ENCODE measurements around the gene POMT1.

Gene POMT1, protein sequence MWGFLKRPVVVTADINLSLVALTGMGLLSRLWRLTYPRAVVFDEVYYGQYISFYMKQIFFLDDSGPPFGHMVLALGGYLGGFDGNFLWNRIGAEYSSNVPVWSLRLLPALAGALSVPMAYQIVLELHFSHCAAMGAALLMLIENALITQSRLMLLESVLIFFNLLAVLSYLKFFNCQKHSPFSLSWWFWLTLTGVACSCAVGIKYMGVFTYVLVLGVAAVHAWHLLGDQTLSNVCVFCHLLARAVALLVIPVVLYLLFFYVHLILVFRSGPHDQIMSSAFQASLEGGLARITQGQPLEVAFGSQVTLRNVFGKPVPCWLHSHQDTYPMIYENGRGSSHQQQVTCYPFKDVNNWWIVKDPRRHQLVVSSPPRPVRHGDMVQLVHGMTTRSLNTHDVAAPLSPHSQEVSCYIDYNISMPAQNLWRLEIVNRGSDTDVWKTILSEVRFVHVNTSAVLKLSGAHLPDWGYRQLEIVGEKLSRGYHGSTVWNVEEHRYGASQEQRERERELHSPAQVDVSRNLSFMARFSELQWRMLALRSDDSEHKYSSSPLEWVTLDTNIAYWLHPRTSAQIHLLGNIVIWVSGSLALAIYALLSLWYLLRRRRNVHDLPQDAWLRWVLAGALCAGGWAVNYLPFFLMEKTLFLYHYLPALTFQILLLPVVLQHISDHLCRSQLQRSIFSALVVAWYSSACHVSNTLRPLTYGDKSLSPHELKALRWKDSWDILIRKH

DNA sequence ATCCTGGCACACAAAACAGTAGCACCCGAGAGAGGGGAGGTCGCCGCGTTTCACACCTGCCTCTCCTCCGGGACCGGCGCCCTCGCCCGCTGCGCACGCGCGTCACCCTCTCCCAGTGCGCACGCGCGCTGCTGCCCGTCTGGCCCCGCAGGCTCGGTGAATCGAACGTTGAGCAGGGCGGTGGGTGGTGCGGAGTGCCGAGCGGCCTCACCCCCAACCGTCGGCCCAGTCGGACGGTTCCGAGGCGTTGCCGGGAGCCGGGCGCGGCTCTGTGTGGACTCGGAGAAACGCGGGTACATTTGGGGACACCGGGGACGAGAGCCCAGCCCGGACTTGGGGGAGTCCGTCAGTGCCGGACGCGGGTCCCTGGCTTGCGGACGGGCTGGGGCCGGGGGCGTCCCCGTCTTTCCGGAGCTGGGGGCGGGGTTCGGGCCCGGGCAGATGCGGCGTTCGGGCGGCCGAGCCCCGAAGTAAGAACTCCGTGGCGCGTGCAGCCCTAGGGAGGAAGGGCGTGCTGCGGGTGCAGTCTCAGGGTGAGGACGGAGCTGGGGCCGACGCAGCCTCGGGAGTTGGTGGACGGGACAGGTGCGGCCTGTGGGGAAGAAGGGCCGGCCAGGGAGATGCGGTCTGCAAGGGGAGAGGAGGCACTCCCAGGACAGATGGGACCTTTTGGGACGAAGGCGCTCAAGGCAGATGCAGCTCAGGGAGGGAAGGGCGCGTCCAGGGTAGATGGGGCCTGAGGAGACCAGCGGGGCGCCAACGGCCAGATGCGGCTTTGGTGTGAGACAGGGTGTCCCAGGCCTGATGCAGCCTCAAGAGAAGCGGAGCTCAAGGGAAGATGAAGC lies at the start of gene POMT1:
POMT1 (plus strand) TSS at position 138 of the 845 bp plus-strand sequence. CDS start 1,301 bp downstream, outside the sequence.
- TF ChIP-seq GATA3 (IDR thresholded peaks at IDR 0.05; ENCODE audit: low read depth, low read length), result no peak
- no peak for TF ChIP-seq GATA2 (IDR thresholded peaks at IDR 0.05; ENCODE audit: low read depth, low read length)

DNA sequence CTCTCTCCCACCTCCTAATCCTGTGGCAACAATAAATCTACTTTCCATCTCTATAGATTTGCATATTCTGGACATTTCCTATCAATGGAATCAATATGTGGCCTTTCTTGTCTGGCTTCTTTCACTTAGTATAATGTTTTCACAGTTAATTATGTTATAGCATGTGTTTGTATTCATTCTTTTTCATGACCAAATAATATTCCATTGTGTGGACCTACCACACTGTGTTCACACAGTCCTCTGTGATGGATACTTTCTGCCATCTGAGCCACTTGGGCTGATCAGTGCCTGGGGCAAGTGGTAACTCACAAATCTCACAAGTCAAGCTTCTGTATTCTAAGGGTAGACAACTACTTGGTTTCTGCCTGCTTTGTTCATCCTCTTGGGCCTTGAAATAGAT lies 48.7 kb upstream of the POMT1 start:
- TF ChIP-seq GATA3 (IDR thresholded peaks at IDR 0.05; ENCODE audit: low read depth, low read length) (no peak), GATA2 (IDR thresholded peaks at IDR 0.05; ENCODE audit: low read depth, low read length) (no peak)

DNA sequence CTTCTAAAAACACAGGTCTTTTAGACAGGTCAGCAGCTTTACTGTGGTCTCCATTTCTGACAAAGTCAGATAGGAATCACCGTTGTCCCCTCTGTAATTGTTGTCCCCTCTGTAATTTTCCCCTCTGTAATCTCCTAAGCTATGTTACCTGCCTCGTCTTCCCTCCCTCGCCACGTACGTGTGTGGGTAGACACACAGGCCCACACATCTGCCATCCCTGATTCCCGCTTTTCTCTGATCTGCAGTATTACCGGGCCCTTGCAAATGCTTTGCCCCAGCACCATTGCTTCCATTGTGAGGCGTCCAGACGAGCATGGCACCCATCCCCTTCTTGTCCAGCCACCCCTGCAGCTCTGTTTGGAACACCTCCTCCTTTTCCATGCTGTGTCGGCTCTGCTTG lies 45.0 kb upstream of the POMT1 start:
- TF ChIP-seq GATA2 (IDR thresholded peaks at IDR 0.05; ENCODE audit: low read depth, low read length) (no peak), GATA3 (IDR thresholded peaks at IDR 0.05; ENCODE audit: low read depth, low read length) (no peak)

DNA sequence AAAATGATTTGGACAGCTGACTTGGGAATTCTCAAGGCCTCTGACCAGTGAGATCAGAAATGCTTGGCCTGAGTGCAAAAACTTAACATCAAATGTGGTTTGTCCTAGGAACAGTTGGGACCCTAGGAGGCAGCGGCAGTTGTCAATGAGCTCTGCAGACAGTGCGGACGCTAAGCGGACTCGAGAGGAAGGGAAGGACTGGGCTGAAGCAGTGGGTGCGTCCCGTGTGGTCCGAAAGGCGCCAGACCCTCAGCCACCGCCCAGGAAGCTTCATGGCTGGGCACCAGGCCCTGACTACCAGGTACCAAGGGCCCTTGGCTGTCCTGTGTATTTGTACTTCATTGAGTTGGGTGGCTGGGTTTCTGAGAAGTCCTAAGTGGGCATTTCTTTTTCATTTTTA lies 43.7 kb upstream of the POMT1 start:
- TF ChIP-seq GATA3 (IDR thresholded peaks at IDR 0.05; ENCODE audit: low read depth, low read length) (no peak), GATA2 (IDR thresholded peaks at IDR 0.05; ENCODE audit: low read depth, low read length) (no peak)

DNA sequence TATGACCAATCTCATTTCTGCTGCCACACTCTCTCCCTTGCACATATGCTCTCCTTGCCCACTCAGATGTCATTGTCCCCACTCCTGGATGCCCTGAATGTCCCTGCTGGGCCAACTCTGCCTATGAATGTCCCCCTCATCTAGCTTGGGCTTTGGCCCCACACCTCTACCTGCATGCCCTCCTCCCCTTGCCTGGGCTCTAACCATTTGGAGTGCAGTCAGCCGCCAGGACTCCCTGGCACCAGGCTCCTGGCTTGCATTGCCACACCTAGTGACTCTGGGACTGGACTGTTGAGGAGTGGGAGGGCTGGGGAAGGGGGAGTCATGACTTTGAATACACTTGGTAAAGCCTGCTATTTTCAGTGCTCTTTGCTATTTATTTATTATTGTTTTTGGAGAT lies 41.6 kb upstream of the POMT1 start:
- TF ChIP-seq GATA2 (IDR thresholded peaks at IDR 0.05; ENCODE audit: low read depth, low read length), result no peak
- no peak for TF ChIP-seq GATA3 (IDR thresholded peaks at IDR 0.05; ENCODE audit: low read depth, low read length)

DNA sequence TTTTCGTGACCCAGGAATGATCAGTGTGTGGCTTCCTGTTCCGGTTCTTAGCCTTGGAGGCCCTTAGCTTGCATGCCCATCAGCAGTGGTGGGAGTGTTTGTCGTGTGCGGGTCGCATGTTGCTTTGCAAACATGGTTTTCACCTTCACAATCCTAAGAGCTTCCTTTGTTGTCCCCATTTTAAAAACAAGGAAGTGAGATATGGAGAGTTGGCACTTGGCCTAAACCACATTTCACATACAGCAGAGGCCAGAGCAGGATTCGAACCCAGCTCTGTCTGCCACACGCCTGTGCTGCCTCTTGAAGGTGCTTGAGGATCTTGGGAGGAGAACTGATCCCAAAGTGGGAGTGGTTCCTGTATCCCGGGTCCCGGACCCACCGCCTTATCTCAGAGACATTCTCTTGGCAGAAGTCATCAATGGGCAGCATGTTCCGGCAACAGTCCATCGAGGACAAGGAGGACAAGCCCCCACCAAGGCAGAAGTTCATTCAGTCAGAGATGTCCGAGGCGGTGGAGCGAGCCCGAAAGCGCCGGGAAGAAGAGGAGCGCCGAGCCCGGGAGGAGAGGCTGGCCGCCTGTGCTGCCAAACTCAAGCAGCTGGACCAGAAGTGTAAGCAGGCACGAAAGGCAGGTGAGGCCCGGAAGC lies 38.2 kb upstream of the POMT1 start:
- TF ChIP-seq GATA2 (IDR thresholded peaks at IDR 0.05; ENCODE audit: low read depth, low read length), result no peak
- TF ChIP-seq GATA3 (IDR thresholded peaks at IDR 0.05; ENCODE audit: low read depth, low read length), result no peak

DNA sequence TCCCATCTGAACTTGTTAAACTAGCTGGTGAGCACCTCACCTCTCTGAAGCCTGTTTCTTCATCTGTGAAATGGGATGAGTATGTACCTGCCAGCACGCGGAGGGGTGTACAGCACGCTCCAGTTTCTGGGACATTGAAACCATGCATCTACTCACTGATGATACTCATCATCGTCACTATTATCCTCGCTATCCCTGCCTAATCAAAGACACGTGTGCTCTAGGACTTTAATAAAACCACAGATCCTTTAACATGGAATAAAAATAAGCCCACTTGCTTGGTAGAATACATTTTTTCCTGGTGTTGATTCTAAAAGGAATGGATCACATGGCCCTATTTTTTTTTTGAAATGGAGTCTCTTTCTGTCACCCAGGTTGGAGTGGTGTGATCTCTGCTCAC lies 37.3 kb upstream of the POMT1 start:
- TF ChIP-seq GATA3 (IDR thresholded peaks at IDR 0.05; ENCODE audit: low read depth, low read length) (no peak), GATA2 (IDR thresholded peaks at IDR 0.05; ENCODE audit: low read depth, low read length) (no peak)

DNA sequence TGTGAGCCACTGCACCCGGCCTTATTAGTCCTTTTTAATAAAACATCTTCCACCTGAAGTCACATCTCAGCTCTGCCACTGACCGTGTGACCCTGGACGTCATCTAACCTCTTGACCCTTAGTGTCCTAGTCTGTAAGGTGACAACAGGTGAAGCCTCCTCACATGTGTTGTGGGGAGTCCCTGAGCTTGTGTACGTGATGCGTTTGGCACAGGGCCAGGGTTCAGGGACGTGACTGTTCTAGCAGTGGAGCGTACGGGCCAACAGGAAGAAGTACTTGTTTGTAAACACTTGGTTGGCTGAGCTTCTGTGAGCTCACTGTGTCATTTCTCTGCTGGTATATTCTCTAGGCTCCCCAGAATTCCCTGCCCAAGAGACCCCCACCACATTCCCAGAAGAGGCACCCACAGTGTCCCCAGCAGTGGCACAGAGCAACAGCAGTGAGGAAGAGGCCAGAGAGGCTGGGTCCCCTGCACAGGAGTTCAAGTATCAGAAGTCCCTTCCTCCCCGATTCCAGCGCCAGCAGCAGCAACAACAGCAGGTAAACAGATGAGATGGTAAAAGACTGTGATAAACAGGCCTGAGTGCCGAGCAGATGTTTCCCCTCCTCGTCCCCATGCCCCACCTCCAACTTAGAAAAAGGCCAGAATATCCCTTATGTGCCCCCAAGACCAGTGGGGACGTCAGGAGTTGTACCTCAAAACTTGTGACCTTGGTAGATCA lies 35.3 kb upstream of the POMT1 start:
- no peak for TF ChIP-seq GATA2 (IDR thresholded peaks at IDR 0.05; ENCODE audit: low read depth, low read length)
- TF ChIP-seq GATA3 (IDR thresholded peaks at IDR 0.05; ENCODE audit: low read depth, low read length), result no peak

DNA sequence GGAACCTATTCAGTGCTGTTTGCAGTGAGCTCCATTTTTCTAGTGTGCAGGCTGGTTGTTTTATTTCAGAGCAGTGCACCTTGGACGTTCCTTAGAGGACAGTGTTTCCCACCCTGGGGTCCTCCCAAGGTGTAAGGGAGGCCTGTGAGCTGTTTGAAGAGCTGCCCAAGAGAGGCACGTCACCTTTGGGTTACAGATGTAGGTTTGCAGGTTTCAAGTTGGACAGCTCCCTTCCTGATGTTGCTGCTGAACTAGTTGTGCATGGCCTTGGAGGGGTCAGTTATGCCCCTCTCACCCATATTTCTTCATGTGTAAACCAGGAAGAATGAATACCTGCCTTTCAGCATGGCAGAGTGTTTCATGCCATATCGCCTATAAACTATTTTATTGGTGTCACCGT lies 34.7 kb upstream of the POMT1 start:
- TF ChIP-seq GATA2 (IDR thresholded peaks at IDR 0.05; ENCODE audit: low read depth, low read length) (no peak), GATA3 (IDR thresholded peaks at IDR 0.05; ENCODE audit: low read depth, low read length) (no peak)

DNA sequence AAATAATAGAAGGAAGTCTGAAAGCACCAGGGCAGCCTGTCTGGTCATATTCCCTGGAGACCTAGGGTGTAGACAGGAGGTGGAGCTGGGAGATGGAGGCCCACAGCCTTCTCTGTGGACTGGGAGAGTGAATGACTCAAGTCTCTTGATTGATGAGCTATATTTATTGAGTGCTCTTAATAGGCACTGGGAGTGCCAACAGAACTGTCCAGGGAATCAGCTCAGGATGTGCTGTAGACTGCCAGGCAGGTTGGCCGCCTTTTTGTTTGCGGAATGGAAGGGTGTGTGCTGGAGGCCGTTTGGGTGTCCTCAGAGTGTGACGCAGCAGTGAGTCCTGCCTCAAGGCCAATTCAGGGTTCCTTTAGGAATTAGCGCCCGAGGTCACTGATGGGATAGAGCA lies 33.4 kb upstream of the POMT1 start:
- TF ChIP-seq GATA3 (IDR thresholded peaks at IDR 0.05; ENCODE audit: low read depth, low read length), result no peak
- TF ChIP-seq GATA2 (IDR thresholded peaks at IDR 0.05; ENCODE audit: low read depth, low read length), result no peak

DNA sequence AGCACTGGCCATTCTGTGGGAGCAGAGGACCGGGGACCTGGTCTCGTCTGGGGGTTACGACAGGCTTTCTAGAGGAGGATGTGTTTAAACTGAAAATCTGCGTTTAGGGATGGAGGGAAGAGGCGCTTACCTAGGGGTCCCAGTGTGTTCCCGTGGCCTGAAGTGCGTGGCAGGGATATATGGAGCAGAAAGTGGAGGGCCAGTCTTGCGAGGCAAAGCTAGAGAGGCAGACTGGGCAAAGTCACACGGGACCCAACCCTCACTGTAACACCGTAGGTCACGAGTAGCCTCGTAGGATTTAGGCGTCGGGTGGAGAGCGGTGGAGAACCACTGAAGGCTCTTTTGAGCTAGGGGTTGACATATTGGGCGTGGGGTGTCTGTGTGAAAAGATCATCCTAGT lies 32.8 kb upstream of the POMT1 start:
- no peak for TF ChIP-seq GATA2 (IDR thresholded peaks at IDR 0.05; ENCODE audit: low read depth, low read length)
- no peak for TF ChIP-seq GATA3 (IDR thresholded peaks at IDR 0.05; ENCODE audit: low read depth, low read length)

DNA sequence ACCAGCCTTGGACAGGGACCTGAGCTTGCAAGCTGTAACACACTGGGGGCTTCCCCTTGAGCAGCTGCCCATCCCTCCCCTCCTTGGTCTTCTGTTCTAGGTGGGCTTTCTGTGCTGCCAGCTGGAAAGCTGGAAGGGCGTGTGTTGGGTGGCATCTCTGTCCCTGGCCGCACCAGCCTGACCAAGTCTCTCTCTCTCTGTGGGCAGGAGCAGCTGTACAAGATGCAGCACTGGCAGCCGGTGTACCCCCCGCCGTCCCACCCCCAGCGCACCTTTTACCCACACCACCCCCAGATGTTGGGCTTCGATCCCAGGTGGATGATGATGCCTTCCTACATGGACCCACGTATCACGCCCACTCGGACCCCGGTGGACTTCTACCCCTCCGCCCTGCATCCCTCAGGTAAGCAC lies 32.1 kb upstream of the POMT1 start:
- no peak for TF ChIP-seq GATA3 (IDR thresholded peaks at IDR 0.05; ENCODE audit: low read depth, low read length)
- no peak for TF ChIP-seq GATA2 (IDR thresholded peaks at IDR 0.05; ENCODE audit: low read depth, low read length)

DNA sequence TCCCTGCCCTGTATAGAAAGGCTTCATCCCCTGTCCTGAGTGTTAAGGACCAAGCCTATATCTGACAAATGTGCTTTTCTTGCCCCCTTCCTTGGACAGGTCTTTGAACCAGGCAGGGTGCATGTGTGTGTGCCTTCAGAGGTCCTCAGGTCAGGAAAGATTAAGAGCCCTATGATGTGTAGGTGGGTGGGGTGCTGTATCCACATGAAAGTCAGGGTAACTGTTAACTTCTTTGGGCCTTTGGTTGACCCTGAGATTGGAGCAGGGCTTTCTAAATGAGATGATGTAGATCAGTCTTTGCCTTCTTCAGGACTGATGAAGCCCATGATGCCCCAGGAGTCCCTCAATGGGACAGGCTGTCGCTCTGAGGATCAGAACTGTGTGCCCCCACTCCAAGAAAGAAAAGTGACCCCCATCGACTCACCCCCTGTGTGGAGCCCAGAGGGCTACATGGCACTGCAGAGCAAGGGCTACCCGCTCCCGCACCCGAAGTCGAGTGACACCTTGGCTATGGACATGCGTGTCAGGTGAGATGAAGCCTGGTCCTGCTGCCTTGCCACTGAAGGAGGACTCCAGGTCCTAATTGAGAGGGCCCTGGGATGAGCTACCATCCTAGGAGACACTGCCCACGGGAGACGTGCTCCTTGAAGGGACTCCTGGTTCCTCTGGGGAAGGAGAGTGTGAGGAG lies 29.4 kb upstream of the POMT1 start:
- TF ChIP-seq GATA3 (IDR thresholded peaks at IDR 0.05; ENCODE audit: low read depth, low read length) (no peak), GATA2 (IDR thresholded peaks at IDR 0.05; ENCODE audit: low read depth, low read length) (no peak)
